Lung (tissue), 12 donors: Measurements from ENCODE around the gene ZNF418. TPM values are rescaled to one million over a fixed set of nuclear protein-coding genes. Genes with fewer than 3 reads are reported as not detected.
A peak's percentile ranks its signal among the peaks of the same experiment; 100 is the strongest.
"Not testable (repeated sequence)": the region's sequence is repeated elsewhere in the genome, so short reads cannot be mapped to it uniquely, and the experiment has no call there.

Experiments used
- ATAC-seq: fragments of 200-7000 bp; cut with Tn5 transposase; one replicate; pipeline ENCODE4 v1.9.1; 2020; ENCODE audit warnings: moderate number of reproducible peaks; ENCODE audit not compliant: insufficient read depth, low FRiP score
- DNase-seq, 3 donors: peaks; one replicate each; pipeline ENCODE4 v3.0.0-alpha.2; 2013 to 2017
- H3K27ac ChIP-seq, 2 donors: one replicate each; pipeline ENCODE4 v1.5.1; 2013; ENCODE audit warnings: mild to moderate bottlenecking in 2 of 2, moderate library complexity in 2 of 2, control low read depth in 1 of 2, inconsistent platforms in 1 of 2, low read depth in 1 of 2, low read length in 1 of 2
- H3K27me3 ChIP-seq, 3 donors: one replicate each; pipeline ENCODE4 v1.5.1; 2013; ENCODE audit warnings: low read length in 2 of 3; ENCODE audit not compliant: control insufficient read depth in 3 of 3, insufficient read depth in 3 of 3
- H3K36me3 ChIP-seq, 4 donors: one replicate each; pipeline ENCODE4 v1.5.1; 2013; ENCODE audit warnings: low read length in 4 of 4, mild to moderate bottlenecking in 1 of 4, moderate library complexity in 1 of 4; ENCODE audit not compliant: control insufficient read depth in 4 of 4, insufficient read depth in 4 of 4
- H3K4me1 ChIP-seq, 5 donors: one replicate each; pipeline ENCODE4 v1.5.1; 2013; ENCODE audit warnings: low read length in 5 of 5, mild to moderate bottlenecking in 2 of 5, moderate library complexity in 1 of 5; ENCODE audit not compliant: control insufficient read depth in 5 of 5, insufficient read depth in 5 of 5
- H3K4me3 ChIP-seq: one replicate; pipeline ENCODE4 v1.5.1; 2013; ENCODE audit warnings: mild to moderate bottlenecking, control low read depth, moderate library complexity
- H3K9ac ChIP-seq, 2 donors: one replicate each; pipeline ENCODE4 v1.5.1; 2013; ENCODE audit warnings: low read length in 2 of 2, control low read depth in 1 of 2; ENCODE audit not compliant: insufficient read depth in 1 of 2
- H3K9me3 ChIP-seq, 4 donors: one replicate each; pipeline ENCODE4 v1.5.1; 2013; ENCODE audit warnings: low read length in 3 of 4, mild to moderate bottlenecking in 1 of 4, moderate library complexity in 1 of 4; ENCODE audit not compliant: control insufficient read depth in 4 of 4, insufficient read depth in 3 of 4
- WGBS, 2 donors: extraction: QIAGEN DNeasy Blood & Tissue Kit; methylation state at CpG; one replicate each; pipeline ENCODE4 v1.1.7; 2013; 5-methylcytosine and 5-hydroxymethylcytosine counted together
- polyA plus RNA-seq, 2 donors: library from polyadenylated mRNA; stranded (reverse); fragments of 200-250 nt; gene quantifications; one replicate each; pipeline ENCODE4 v1.2.1, GENCODE V29; 2013
- total RNA-seq, 2 donors: library from RNA; depleted of rRNA in 1 of 2; stranded (reverse); fragments of >200 nt in 1 of 2; gene quantifications; one replicate each; pipeline ENCODE4 v1.2.1, GENCODE V29; 2014 to 2021
- TF ChIP-seq, protein P1 (sequence below): IDR thresholded peaks from 2 replicates; pipeline ENCODE4 v1.5.1; 2012; ENCODE audit warnings: mild to moderate bottlenecking; ENCODE audit errors: control extremely low read depth, extremely low read depth
- donor health status: control.
- donor health status: control.
- donor health status: Bipolar disorder and iron deficiency.
- donor health status: healthy.
- donor health status: DM: yes; HTN: yes; CAD: no.

Gene ZNF418
- total and polyA plus RNA-seq, 4 donors: 1.9 to 20.8 (median 4.8) TPM

DNA sequence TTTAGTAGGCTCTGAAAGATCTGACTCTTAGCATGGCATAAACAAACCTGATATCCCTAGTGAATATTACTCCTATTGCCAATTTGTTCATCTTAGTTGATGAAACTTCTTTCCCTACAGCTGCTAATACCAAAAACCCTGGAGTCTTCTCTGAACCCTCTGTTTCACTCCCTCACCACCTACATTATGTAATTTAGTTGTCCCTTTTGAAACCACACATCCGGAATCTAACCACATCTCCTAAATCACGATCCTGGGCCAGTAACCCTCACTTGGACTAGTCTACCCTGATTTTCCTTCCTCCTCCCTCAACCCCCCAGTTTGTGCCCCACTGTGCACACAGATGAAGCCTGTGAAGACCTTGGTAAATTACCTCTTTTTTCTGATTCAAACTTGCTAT, 11.1 kb upstream of the ZNF418 start:
- H3K27ac ChIP-seq: no peak overlapping the region
- H3K4me1 ChIP-seq: peaks cover 0 to 8% (median 5%) of the 10 kb centered on the region in 5 donors
- peak overlapping the region; percentile 90 for H3K4me3 ChIP-seq
- no peak for DNase-seq
- H3K9me3 ChIP-seq: peaks cover 0 to 61% (median 26%) of the 10 kb centered on the region in 4 donors
- H3K9ac ChIP-seq: no peak overlapping the region
- peaks cover 21 to 41% (median 29%) of the 10 kb centered on the region in 4 donors for H3K36me3 ChIP-seq
- ATAC-seq: no peak
- TF ChIP-seq, protein P1, sequence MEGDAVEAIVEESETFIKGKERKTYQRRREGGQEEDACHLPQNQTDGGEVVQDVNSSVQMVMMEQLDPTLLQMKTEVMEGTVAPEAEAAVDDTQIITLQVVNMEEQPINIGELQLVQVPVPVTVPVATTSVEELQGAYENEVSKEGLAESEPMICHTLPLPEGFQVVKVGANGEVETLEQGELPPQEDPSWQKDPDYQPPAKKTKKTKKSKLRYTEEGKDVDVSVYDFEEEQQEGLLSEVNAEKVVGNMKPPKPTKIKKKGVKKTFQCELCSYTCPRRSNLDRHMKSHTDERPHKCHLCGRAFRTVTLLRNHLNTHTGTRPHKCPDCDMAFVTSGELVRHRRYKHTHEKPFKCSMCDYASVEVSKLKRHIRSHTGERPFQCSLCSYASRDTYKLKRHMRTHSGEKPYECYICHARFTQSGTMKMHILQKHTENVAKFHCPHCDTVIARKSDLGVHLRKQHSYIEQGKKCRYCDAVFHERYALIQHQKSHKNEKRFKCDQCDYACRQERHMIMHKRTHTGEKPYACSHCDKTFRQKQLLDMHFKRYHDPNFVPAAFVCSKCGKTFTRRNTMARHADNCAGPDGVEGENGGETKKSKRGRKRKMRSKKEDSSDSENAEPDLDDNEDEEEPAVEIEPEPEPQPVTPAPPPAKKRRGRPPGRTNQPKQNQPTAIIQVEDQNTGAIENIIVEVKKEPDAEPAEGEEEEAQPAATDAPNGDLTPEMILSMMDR: no peak
- H3K27me3 ChIP-seq: no peaks in the 10 kb centered on the region
- 41 to 59% methylated on average over 2 of the region's 2 CpGs for WGBS, 2 donors

DNA sequence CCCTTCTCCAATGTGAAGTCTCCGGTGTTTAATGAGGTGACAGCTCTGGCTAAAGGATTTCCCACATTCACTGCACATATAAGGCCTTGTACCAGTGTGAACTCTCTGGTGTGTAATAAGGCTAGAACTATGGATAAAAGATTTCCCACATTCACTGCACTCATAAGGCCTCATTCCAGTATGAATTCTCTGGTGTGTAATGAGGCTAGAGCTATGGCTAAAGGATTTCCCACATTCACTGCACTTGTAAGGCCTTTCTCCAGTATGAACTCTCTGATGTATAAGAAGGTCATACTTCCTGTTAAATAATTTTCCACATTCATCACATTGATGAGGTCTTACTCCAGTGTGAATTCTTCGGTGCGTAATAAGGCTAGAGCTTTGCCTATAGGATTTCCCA, 6.4 kb upstream of the ZNF418 start:
- WGBS, 2 donors: 96 to 99% methylated on average over 3 of the region's 3 CpGs
- Histone ChIP-seq H3K36me3 (peaks cover 28 to 53% (median 41%) of the 10 kb centered on the region in 4 donors), H3K27ac (no peak overlapping the region), H3K9ac (no peak overlapping the region), H3K9me3 (peaks cover 0 to 58% (median 34%) of the 10 kb centered on the region in 4 donors), H3K27me3 (no peaks in the 10 kb centered on the region), H3K4me3 (no peak overlapping the region), H3K4me1 (peaks cover 0 to 5% (median 3%) of the 10 kb centered on the region in 5 donors)
- no peak for DNase-seq
- TF ChIP-seq, protein P1: no peak
- no peak for ATAC-seq

DNA sequence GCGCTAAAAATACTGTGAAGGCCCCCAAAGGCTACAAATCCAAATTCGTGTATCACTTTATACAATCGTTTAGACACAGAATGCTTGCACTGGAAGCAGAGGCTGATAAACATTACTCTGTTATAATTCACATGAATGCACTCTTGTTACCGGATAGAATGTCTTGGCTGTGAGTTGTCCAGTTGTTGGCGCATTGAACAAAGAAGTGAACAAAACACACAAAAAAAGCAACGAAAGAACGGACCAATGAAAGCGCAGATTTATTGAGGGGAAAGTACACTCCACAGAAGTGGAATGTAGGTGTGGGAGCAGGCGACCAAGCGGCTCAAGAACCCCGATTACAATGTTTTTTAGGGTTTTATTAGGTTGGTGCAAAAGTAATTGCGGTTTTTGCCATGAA, 529 bp upstream of the ZNF418 start:
- Histone ChIP-seq H3K9me3 (peaks cover 0 to 49% (median 30%) of the 10 kb centered on the region in 4 donors), H3K27me3 (no peaks in the 10 kb centered on the region), H3K4me3 (no peak overlapping the region), H3K36me3 (peaks cover 3 to 36% (median 18%) of the 10 kb centered on the region in 4 donors), H3K27ac (no peak overlapping the region), H3K9ac (no peak overlapping the region), H3K4me1 (peaks cover 0 to 5% (median 3%) of the 10 kb centered on the region in 5 donors)
- ATAC-seq: no peak
- 91% methylated on average over 12 of the region's 12 CpGs for WGBS, 2 donors
- TF ChIP-seq, protein P1: no peak
- DNase-seq: no peak

DNA sequence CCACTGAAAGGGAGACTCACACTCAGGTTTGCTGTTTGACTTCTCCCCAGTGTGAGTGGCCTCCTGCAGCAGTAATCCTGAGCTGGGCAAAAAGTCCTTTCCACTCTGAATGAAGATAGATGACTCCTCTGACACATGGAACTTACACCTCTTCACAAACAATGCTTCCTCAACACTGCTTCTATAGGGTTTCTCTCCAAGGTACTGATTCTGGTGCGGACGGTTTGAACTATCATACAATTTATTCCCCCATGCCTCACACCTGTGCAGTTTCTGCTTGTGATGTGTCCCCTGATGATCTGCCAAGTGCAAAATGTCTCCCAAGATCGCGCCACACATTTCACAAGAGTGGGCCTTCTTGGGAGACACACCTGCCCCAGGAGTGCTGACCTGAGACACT, 7.6 kb downstream of the ZNF418 start:
- DNase-seq: no peak
- Histone ChIP-seq H3K27ac (no peak overlapping the region), H3K27me3 (no peaks in the 10 kb centered on the region), H3K4me1 (no peaks in the 10 kb centered on the region), H3K36me3 (peaks cover 12 to 84% (median 52%) of the 10 kb centered on the region in 4 donors), H3K9ac (no peak overlapping the region), H3K9me3 (peaks cover 0 to 76% (median 52%) of the 10 kb centered on the region in 4 donors), H3K4me3 (no peak overlapping the region)
- no peak for ATAC-seq
- 98 to 99% methylated on average over 4 of the region's 4 CpGs for WGBS, 2 donors
- TF ChIP-seq, protein P1: no peak

DNA sequence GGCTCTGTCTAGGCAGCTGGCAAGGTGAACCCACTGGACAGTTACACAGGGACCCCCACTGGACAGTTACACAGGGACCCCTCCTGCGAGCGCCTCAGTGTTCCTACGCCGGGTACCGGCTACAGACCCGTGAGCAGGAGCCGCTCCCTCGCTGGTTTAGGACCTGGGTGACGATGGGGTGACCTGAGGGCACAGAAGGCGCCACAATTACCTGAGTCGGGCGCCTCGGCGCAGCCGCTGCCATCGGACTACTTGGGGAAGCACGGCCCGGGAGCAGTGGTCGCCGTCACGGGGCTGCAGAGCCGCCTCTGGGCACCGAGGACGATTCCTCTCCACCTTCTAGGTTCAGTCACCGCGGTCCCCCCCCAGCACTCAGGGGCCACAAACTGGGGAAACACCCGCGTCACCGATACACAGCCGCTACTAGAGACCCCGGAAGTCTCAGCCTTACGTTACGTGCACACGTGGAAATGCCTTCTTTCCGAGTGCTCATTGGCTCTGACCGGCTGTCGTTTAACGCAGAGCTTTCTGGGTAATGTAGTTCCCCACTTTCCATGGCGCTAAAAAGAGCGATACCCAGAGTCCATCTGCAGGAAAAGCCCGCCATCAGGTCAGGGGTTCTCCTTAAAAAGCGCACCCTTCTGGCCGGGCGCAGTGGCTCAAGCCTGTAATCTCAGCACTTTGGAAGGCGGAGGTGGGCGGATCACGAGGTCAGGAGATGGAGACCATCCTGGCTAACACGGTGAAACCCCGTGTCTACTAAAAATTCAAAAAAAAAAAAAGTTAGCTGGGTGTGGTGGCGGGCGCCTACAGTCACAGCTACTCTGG, 18.8 kb downstream of the ZNF418 start, which contains the start of gene ZNF417:
TSS of gene ZNF417 (minus strand) at position 425 of the 828 bp plus-strand sequence. CDS start at position 244, 181 bp downstream.
- Histone ChIP-seq H3K9me3 (peaks cover 0 to 13% (median 0%) of the 10 kb centered on the region in 4 donors), H3K4me1 (peaks cover 4 to 13% (median 7%) of the 10 kb centered on the region in 5 donors), H3K4me3 (peak within 1 kb of the TSS; percentile 63), H3K36me3 (peaks cover 3 to 13% (median 8%) of the 10 kb centered on the region in 4 donors), H3K9ac (peak within 1 kb of the TSS; percentile 85 to 93), H3K27ac (peak within 1 kb of the TSS; percentile 55 to 78)
- ATAC-seq (peak; percentile 99), DNase-seq (peak; percentile 92 to 97 (median 97))
- not testable (repeated sequence) for H3K27me3 ChIP-seq
- 0% methylated on average over 48 to 51 of the region's 51 CpGs for WGBS, 2 donors
